ENCODE measurements around the gene ASMTL.

Gene ASMTL

GRCh38 chrX:1453395-1453783, 680 bp upstream of the ASMTL start:
- DNase-seq: no peak

GRCh38 chrX:1451661-1452515, 821 bp downstream of the ASMTL start:
- DNase-seq: peak; percentile 65

- peak; percentile 56 for DNase-seq
Observed at GRCh38 chrX:1451251-1451660, 1.5 kb downstream of the ASMTL start.

- DNase-seq: peak; percentile 55
Observed at GRCh38 chrX:1450361-1451161, 2.1 kb downstream of the ASMTL start.

- DNase-seq: no peak
Observed at GRCh38 chrX:1449823-1450149, 2.9 kb downstream of the ASMTL start.

- peak; percentile 53 for DNase-seq
Observed at GRCh38 chrX:1449036-1449822, 3.5 kb downstream of the ASMTL start.

GRCh38 chrX:1448573-1449001, 4.1 kb downstream of the ASMTL start:
- peak; percentile 49 for DNase-seq

GRCh38 chrX:1447969-1448572, 4.6 kb downstream of the ASMTL start:
- peak; percentile 61 for DNase-seq

GRCh38 chrX:1446984-1447968, 5.4 kb downstream of the ASMTL start:
- peak; percentile 53 for DNase-seq

GRCh38 chrX:1444561-1445500, 7.9 kb downstream of the ASMTL start:
- DNase-seq: peak; percentile 40

GRCh38 chrX:1443496-1444075, 9.1 kb downstream of the ASMTL start:
- DNase-seq: peak; percentile 51

- DNase-seq: peak; percentile 41
Observed at GRCh38 chrX:1442724-1443367, 9.9 kb downstream of the ASMTL start.

GRCh38 chrX:1442016-1442665, 10.6 kb downstream of the ASMTL start:
- DNase-seq: peak; percentile 49

- no peak for DNase-seq
Observed at GRCh38 chrX:1440506-1440905, 12.2 kb downstream of the ASMTL start.

- DNase-seq: no peak
Observed at GRCh38 chrX:1435241-1435895, 17.3 kb downstream of the ASMTL start.

GRCh38 chrX:1434871-1435240, 17.9 kb downstream of the ASMTL start:
- no peak for DNase-seq

- no peak for DNase-seq
Observed at GRCh38 chrX:1433646-1434357, 18.9 kb downstream of the ASMTL start.

- no peak for DNase-seq
Observed at GRCh38 chrX:1430451-1430850, 22.3 kb downstream of the ASMTL start.

Measured in activated CD8-positive, alpha-beta memory T cell treated with anti-CD3 and anti-CD28 coated beads for 24 hours (primary cell).